ENCODE measurements around the gene PSMA6.
"Not testable (repeated sequence)": the region's sequence is repeated elsewhere in the genome, so short reads cannot be mapped to it uniquely, and the experiment has no call there.

Gene PSMA6

DNA sequence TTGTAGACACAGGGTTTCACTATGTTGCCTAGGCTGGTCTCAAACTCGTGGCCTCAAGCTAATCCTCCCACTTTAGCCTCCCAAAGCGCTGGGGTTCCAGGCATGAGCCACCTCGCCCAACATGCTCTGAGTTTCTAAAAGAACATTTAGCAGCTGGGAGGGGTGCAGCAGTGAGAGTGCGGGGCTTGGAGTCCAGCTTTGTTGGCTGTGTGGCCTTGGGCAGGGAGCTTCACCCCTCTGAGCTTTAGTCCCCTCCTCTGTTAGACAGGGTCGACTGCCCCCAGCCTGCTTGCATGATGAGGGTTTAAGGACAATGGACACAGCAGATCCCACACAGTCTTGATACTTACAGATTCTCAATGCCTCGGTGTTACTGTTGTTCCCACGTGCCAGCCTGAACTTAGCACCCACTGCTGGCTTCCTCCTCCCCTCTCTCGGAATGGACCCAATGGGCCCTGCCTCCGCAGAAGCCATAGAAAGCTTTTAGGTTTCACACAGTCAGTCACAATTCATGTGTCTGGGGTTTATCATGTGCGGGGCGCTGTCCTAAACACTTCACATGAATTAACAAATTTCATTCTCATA lies 54.6 kb downstream of the PSMA6 start:
- DNase-seq: no peak

- no peak for DNase-seq
Measured at GRCh38 chr14:35347323-35348043, 55.3 kb downstream of the PSMA6 start.

DNA sequence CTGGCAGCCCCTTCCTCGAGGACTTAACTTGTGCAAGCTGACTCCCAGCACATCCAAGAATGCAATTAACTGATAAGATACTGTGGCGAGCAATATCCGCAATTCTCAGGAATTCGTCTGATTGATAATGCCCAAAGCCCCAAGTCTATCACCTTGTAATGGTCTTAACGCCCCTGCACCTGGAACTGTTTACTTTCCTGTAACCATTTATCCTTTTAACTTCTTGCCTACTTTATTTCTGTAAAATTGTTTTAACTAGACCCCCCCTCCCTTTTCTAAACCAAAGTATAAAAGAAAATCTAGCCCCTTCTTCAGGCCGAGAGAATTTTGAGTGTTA lies 55.8 kb downstream of the PSMA6 start:
- not testable (repeated sequence) for DNase-seq

GRCh38 chr14:35349496-35350365 lies 57.5 kb downstream of the PSMA6 start:
- no peak for DNase-seq

DNA sequence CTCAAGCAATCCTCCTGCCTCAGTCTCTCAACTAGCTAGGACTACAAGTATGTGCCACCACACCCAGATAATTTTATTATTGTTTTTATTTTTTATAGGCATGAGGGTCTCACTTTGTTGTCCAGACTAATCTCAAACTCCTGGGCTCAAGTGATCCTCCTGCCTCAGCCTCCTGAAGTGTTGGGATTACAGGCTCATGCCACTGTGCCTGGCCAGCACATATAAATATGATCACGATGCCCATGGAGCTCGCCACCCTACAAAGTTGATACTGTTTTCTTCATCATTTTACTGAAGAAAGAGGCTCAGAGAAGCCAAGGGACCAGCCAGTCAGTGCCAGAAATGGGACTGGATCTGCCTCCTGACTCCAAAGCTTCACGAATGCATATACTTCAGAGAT lies 59.3 kb downstream of the PSMA6 start:
- DNase-seq: no peak

DNA sequence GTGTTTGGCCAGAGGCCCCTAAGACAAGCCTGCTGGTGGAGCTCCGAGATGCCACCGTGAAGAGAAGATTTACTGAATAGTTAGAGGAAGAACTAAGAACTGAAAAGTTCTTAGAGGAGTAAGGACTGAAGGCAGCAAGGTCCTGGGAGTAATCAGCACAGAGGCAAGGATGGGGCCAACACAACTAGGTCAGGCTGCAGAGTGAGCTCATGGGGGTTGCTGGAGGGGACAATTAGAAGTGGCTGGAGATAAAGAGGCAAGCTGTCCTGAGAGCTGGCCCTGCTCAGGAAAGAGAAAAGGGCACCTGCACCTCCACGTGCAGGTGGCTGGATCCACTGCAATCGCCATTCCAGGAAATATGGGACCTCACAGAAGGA lies 59.7 kb downstream of the PSMA6 start:
- no peak for DNase-seq

DNA sequence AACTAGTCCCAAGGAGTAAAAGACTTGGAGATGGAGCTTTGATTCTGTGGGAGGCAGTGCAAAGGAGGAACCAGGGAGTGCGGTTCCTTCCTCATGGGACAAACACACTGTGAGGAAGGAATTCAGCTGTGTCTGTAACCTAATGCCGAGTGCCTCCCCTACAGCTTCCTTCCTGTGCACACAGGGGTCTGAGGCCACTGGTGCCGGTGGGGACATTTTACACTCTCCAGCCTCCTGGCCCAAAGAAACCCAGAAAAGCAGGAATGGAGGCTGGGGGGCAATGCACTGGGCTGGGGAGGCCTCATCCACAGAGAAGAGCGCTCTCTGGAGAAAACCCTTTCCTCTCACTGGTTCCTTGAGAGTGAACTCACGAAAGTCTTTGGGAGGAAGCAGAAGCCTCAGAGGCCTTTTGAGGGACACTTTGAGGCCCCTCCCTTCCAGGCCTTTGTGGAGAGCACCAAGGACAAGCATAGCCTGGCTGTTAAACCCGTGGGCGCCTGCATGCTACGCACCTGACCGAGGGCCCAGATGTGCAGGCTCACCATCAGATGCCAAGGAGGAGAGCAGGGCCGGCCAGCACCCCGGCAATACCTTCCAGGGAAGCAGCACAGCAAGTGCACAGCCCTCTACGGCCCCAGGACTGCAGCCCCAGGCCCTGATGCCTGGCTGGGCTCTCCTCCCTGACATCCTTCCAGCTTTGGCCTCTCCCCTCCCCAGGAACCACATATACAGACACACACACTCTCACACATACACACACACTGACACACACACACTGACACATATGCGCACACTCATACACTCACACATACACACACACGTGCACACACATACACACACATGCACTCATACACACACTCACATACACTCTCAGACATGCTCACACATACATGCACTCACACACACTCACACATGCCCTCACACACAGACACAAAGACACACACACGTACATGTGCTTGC lies 60.4 kb downstream of the PSMA6 start:
- no peak for DNase-seq

GRCh38 chr14:35353409-35354172 lies 61.4 kb downstream of the PSMA6 start:
- no peak for DNase-seq

GRCh38 chr14:35355235-35355634 lies 63.1 kb downstream of the PSMA6 start:
- not testable (repeated sequence) for DNase-seq

DNA sequence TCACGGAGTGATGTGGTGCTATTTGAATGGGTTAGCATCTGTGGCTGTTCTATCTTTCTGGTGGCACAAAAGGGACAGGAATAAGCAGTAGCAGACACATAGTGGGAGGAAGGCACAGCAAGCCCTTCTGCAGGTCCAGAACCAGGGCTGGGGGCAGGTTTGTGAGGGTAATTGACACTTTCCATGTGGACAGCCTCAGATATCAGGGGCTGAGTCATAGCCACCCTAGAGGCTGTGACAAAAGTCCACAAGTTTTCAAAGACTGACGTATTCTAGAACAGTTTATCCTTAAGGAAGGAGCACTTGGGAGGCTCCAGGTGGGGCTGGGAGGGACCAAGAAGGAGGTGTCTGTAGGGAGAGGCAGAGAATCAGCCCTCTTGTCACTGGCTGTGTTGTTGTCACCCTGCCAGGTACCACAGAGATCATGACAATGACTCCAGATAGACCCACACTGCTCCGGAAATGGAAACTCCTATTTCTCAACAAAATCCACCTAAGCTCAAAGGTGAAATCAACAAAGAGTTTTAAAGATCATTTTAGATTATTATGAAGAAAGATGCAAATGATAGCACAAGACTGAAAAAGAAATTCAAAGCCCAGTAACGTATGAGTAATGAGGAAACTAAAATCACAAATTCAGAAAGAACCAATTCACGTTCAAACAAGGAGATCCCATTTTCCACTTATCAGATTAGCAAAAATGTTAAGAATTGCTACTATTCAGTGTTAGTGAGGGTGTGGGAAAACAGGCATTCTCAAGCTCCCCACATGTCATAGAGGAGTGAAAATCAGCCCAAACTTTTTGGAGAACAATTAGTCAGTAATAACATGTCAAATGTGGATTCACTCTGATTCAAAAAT lies 64.0 kb downstream of the PSMA6 start:
- DNase-seq: no peak

DNA sequence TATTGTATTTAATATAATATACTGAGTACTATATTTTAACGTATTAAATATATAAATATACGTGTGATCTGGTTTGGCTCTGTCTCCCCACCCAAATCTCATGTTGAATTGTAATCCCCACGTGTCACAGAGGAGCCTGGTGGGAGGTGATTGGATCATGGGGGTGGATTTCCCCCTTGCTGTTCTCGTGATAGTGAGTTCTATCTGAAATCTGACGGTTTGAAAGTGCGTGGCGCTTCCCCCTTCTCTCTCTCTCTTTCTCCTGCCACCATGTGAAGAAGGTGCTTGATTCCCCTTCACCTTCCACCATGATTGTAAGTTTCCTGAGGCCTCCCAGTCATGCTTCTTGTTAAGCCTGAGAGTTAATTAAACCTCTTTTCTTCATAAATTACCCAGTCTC lies 67.5 kb downstream of the PSMA6 start:
- DNase-seq: not testable (repeated sequence)

GRCh38 chr14:35361141-35361480 lies 68.9 kb downstream of the PSMA6 start:
- no peak for DNase-seq

GRCh38 chr14:35362450-35362849 lies 70.3 kb downstream of the PSMA6 start:
- DNase-seq: no peak

DNA sequence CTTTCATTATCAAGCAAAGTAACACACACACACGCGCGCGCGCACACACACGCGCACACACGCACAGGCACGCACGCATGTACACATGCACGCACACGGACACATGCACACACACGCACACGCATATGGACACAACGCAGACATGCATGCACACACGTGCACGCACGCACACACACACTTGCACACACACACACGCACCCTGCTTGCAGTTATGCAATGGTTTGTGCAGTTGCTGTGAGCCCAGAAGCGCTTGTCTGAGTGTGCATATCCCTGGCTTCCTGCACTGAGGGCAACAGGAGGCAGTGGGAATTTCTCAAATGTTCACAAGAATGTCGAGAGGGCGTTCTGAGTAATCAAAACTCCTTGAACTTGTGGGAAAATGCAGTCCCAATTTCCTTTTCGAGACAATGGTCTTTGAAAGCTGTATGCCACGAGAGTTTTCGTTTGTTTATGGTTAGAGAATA lies 70.8 kb downstream of the PSMA6 start:
- no peak for DNase-seq

DNA sequence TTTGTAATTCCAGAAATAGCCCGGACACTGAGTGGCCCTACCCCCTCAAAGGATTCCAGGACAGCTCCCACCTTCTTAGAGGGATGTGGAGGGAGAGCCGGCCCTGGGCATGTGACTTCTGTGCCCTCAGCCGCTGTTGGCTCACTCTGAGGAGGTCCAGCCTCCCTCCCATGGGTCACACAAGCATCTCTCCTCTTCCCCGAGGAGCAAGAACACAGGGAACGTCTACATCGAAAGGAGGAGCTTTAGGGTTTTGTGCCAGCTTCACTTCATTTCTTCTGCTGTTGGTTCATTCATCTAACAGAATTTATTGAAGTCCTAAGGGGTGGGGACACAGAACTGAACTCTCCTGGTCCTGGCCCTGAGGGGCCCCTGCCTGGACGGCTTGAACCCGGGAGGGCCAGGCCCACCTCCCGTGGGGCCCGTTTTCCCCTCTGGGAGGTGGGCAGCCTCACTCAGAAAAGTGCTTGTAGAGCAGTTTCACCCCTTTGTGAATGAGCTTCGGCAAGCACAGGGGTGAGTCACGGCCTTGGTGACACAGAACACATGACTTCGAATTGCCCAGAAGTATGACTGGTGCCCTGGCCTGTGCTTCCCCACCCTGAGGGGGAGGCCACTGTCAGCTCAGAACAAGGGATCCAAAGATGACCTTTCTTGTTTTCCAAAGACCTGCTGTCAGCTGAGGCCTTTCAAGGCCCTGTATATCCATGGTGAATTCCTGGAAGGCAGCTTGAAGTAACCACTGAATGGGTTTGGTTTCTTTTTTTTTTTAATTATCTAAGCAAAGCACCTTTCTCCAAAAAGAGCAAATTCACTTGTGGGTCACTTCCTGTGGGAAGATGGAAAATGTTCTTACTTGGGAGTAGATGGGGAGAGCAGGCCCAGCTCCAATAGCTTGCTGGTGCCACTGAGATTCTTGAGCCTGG lies 73.2 kb downstream of the PSMA6 start:
- DNase-seq: no peak

DNA sequence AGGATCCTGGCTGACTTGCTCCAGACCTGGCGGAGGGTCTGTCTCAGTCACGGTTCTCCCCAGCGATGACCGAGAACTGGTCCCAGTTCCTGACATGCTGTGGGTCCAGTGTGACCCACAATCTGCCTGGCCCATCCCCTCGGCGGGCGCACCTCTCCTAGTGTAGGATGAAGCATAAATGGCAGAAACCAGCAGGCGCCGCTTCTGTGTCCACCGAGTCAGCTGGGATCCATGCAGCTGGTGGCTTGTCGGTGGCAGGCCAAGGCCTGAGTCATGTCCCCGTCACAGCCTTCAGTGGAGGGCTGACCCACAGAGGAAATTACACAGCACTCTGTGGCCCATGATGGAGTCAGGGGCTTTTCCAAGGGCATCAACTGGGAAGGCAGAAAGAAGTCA lies 73.9 kb downstream of the PSMA6 start:
- no peak for DNase-seq

DNA sequence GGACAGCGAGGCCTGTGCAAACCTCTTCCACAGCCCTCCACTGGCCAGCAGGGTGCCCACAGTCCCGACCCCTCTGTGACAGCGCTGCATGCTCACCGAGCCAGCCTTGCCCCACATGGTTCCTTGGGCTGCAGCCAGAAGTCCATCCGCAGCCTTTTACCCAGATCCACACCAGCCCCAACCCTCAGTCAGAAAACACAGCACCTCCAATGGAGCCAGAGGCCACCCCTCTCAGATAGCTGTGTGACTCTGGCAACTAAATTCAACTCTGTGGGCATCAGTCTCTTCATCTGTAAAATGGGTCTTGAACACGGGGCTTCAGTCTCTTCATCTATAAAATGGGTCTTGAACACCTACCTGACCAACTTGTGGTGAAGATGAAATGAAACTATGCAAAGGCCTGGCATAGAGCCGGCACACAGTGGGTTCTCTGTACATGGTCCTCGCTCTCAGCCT lies 74.4 kb downstream of the PSMA6 start:
- DNase-seq: no peak

- DNase-seq: no peak
Measured at GRCh38 chr14:35367056-35367372, 74.8 kb downstream of the PSMA6 start.
